Calu3 (cell line): ENCODE data around the gene IP6K1. TPM values are rescaled to one million over a fixed set of nuclear protein-coding genes. Genes with fewer than 3 reads are reported as not detected.

Experiments
- BruUV-seq: library from RNA; stranded (reverse); fragments of 400-500 nt; replicated peaks from 2 replicates; lab custom pipeline; 2021; lab: Mats Ljungman, UMichigan
- CTCF ChIA-PET: fragments of 300-600 bp; sonication (Branson Sonifier 250); formaldehyde crosslinking; loops from one replicate; lab custom pipeline; 2022; ENCODE audit warnings: antibody characterized with exemption; lab: Charles Lee
- DNase-seq: peaks from one replicate; pipeline ENCODE4 v3.0.0; 2022
- H3K27ac Mint-ChIP-seq: one replicate; pipeline ENCODE4 v1.8.0; 2022; ENCODE audit warnings: mixed read lengths; ENCODE audit not compliant: unreplicated experiment
- H3K27me3 Mint-ChIP-seq: one replicate; pipeline ENCODE4 v1.8.0; 2022; ENCODE audit warnings: mixed read lengths; ENCODE audit not compliant: unreplicated experiment
- H3K36me3 Mint-ChIP-seq: one replicate; pipeline ENCODE4 v1.8.0; 2022; ENCODE audit warnings: mild to moderate bottlenecking, moderate library complexity, mixed read lengths; ENCODE audit not compliant: insufficient read depth, unreplicated experiment
- H3K4me1 Mint-ChIP-seq: one replicate; pipeline ENCODE4 v1.8.0; 2022; ENCODE audit warnings: mild to moderate bottlenecking, low read depth, mixed read lengths; ENCODE audit not compliant: unreplicated experiment
- H3K4me3 Mint-ChIP-seq: one replicate; pipeline ENCODE4 v1.8.0; 2022; ENCODE audit warnings: mild to moderate bottlenecking, low read depth, moderate library complexity, mixed read lengths; ENCODE audit not compliant: unreplicated experiment
- H3K9me3 Mint-ChIP-seq: one replicate; pipeline ENCODE4 v1.8.0; 2022; ENCODE audit warnings: low read depth, mixed read lengths; ENCODE audit not compliant: unreplicated experiment
- CTCF ChIP-seq: fragments of 200-600 bp; IDR thresholded peaks from one replicate; pipeline ENCODE4 v1.8.0; 2022; ENCODE audit warnings: antibody characterized with exemption; ENCODE audit not compliant: unreplicated experiment
- intact Hi-C: fragments of 100-400 bp; cut with micrococcal nuclease; formaldehyde crosslinking; loops from one replicate; pipeline ENCODE4 v1.10.0; 2022; ENCODE audit not compliant: unreplicated experiment
- total RNA-seq: library from RNA; stranded (reverse); gene quantifications from 2 replicates; pipeline ENCODE4 v1.2.3, GENCODE V29; 2022

The IP6K1 gene
- total RNA-seq, 1 experiment from 2014 or later: 30.3 TPM

GRCh38 chr3:49763981-49764380, 22.4 kb downstream of the IP6K1 start:
- Mint-ChIP-seq H3K27me3 (no peaks in the 10 kb centered on the region), H3K9me3 (no peaks in the 10 kb centered on the region), H3K4me1 (no peaks in the 10 kb centered on the region), H3K36me3 (peaks cover 4% of the 10 kb centered on the region), H3K27ac (no peak overlapping the region), H3K4me3 (no peak overlapping the region)
- DNase-seq: no peak
- no TSS peak for BruUV-seq
- intact Hi-C loops: no loop called here
- CTCF ChIA-PET: no interaction called here
- TF ChIP-seq CTCF: no peak

GRCh38 chr3:49761661-49762060, 24.7 kb downstream of the IP6K1 start:
- no TSS peak for BruUV-seq
- Mint-ChIP-seq H3K36me3 (peaks cover 7% of the 10 kb centered on the region), H3K27me3 (no peaks in the 10 kb centered on the region), H3K4me1 (no peaks in the 10 kb centered on the region), H3K4me3 (no peak overlapping the region), H3K27ac (no peak overlapping the region), H3K9me3 (no peaks in the 10 kb centered on the region)
- intact Hi-C loops: no loop called here
- no peak for TF ChIP-seq CTCF
- CTCF ChIA-PET: no interaction called here
- no peak for DNase-seq

GRCh38 chr3:49759226-49759625, 27.1 kb downstream of the IP6K1 start:
- CTCF ChIA-PET: no interaction called here
- BruUV-seq: no TSS peak

GRCh38 chr3:49757197-49757596, 29.1 kb downstream of the IP6K1 start:
- no peaks in the 10 kb centered on the region for H3K27me3 Mint-ChIP-seq
- no peak for DNase-seq
- CTCF ChIA-PET: no interaction called here
- intact Hi-C loops: no loop called here
- peaks cover 8% of the 10 kb centered on the region for H3K4me1 Mint-ChIP-seq
- no peaks in the 10 kb centered on the region for H3K9me3 Mint-ChIP-seq
- BruUV-seq: no TSS peak
- H3K36me3 Mint-ChIP-seq: peaks cover 7% of the 10 kb centered on the region
- no peak overlapping the region for H3K4me3 Mint-ChIP-seq
- TF ChIP-seq CTCF: no peak
- H3K27ac Mint-ChIP-seq: no peak overlapping the region

More at GRCh38 chr3:49759226-49759625, 27.1 kb downstream of the IP6K1 start:
- H3K27me3 Mint-ChIP-seq: no peaks in the 10 kb centered on the region
- H3K4me1 Mint-ChIP-seq: no peaks in the 10 kb centered on the region
- TF ChIP-seq CTCF: no peak
- no peaks in the 10 kb centered on the region for H3K9me3 Mint-ChIP-seq
- no peak for DNase-seq
- intact Hi-C loops: no loop called here
- no peak overlapping the region for H3K4me3 Mint-ChIP-seq
- H3K36me3 Mint-ChIP-seq: peaks cover 7% of the 10 kb centered on the region
- H3K27ac Mint-ChIP-seq: no peak overlapping the region
